AG10803 (cell line): ENCODE measurements around the gene PDIA6.

ENCODE experiments used
- DNase-seq: peaks from one replicate; pipeline ENCODE4 v3.0.0; 2010; ENCODE audit warnings: low read depth
- H3K4me3 ChIP-seq: 2 replicates; pipeline ENCODE4 v1.5.1; 2011; ENCODE audit warnings: mild to moderate bottlenecking, low read length, control low read depth
- CTCF ChIP-seq: conservative IDR thresholded peaks from 2 replicates; pipeline ENCODE4 v1.5.1; 2011; ENCODE audit warnings: mild to moderate bottlenecking, low read length, control low read depth, inconsistent platforms

Gene PDIA6

DNA sequence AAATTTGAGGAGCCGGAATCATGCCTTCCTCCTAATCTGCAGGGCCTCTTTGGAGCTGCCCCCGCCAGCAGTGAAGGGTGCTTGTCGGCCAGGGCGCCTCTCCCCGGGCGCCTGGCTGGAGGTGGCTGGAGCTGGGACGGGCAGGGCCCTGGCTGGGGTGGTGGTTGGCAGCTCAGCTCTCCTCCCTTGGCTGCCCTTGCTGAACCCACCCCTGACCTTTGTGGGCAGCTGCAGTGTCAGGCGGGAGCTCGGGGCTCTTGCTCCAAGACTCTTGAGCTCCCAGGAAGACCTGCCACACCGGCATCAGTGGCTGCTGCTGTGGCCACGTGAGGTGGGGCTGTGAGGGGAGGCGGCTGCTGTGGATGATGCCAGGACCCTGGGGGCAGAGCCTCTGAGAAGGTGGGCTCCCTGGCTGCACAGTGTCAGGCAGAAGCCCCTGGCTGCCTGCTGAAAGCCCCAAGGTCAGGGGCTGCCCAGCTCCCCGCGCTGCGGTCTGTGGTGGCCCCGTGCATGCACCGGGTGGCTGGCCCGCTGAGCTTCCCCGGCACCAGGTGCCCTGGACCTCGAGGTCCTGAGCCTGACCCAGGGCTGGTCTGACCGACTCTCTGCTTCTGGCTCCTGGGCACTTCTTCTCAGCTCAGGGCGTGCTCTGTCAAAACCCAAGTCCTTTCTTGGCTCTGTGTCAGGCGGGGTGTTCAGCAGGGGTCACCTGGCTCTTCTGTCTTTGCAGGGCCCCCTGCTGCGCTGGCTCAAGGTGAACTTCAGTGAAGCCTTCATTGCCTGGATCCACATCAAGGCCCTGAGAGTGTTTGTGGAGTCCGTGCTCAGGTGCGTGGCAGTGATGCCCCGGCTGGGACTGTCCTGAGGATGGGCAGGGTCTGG, 34.5 kb downstream of the PDIA6 start:
- no peak overlapping the region for H3K4me3 ChIP-seq
- no peak for DNase-seq
- TF ChIP-seq CTCF: no peak

DNA sequence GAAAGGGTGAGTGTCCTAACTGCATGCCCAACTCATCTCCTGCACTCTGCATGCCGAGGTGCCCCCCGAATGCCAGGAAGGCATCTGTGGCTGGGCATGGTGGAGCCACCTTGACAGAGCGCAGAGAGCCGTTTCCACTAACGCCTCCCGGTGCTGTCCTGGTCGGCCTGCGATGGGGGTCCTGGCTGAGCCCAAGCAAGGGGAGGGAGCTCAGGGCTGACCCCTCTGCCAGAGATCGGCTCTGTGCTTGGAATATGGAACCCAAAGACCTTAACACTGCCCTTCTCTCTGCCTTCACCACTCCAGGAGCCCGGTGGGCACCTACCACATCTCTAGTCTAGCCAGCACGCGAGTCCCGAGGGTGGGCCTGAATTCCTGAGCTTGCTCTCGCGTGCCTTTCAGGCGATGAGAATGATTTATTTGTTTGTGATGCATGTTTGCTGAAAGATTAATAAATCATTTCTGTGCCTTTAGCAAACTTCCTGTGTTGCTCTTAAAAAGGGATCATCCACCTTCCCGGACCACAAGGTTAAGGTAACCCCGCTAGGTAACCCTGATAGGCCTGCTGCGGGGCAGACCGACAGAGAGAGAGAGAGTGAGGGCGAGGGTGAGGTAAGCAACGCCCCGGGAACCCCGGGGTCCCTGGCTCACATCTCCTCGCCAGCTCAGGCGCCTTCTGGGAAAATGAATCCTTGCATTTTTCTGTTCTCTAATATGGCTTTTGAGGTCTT, 35.3 kb downstream of the PDIA6 start:
- no peak for TF ChIP-seq CTCF
- H3K4me3 ChIP-seq: no peak overlapping the region
- DNase-seq: no peak

DNA sequence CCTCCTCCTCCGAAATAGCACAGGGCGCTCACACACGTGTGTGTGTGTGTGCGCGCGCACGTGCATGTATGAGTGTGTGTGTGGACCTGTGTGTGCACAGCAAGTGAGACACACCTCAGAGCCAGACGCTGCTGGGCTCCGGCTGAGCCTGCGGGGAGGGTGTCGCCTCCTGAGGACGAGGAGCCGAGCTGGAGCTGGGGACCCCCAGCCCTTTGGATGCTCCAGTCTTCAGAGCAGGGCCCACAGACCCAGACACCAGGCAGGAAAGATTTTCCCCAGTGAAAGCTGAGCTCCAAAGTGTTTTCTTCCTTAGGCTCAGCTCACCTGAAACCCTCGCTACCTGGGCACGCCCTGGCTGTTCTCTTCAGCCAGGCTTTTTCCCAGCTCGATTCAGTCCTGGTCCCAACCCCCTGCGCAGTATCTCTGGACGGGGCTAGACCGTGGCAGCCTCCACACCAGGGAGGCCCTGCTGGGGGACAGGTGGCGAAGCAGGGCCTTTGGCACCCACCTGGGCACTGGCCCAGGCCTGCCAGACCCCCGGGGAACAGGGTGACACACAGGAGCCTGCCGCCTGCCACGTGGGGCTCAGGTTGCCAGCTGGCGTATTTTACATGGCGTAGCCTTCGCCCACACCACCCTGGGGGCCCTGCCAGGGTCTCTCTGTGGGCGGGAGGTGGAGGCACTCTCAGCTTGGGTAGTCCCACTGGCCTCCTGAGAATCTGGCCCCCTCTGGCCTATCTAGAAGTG, 36.2 kb downstream of the PDIA6 start:
- no peak overlapping the region for H3K4me3 ChIP-seq
- no peak for TF ChIP-seq CTCF
- DNase-seq: no peak

DNA sequence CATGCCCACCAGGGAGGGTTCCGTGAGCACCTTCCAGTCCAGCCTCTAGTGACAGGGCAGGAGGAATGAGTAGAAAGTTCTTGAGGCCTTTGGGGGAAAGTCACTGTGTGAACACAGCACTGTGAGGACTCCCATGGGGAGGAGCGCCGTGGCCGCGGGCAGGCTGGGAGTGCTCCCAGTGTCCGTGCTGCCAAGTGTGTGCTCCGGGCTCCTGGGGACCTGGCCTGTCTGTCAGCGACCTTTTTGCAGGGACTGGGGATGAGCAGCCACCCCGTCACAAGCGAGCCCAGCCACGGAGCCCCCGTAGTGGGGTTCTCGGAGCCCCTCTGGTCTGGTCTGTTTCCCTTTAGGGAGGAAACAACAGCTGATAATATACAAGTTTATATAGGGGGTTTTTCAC, 36.8 kb downstream of the PDIA6 start:
- no peak overlapping the region for H3K4me3 ChIP-seq
- no peak for TF ChIP-seq CTCF
- DNase-seq: no peak

- H3K4me3 ChIP-seq: no peak overlapping the region
- DNase-seq: no peak
- no peak for TF ChIP-seq CTCF
Observed at GRCh38 chr2:10775021-10775780, 37.4 kb downstream of the PDIA6 start.

DNA sequence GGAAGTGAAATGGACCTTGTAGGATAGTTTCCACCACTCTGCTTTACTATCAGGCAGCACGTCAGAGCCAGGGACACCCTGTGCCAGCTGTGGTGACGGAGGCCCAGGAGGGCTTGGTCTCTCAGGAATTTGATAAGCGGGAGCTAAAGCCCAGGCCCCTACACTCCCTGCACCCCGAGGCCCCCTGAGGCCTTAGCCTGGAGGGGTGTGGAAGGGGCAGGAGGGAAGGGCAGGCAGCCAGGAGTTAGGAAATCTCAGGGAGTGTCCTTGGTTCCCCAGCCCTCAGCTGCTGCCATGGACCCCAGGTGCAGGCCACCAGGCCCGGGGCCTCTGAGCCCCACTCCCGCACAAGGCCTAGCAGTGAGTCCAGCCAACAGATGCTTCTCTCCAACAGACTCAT, 38.2 kb downstream of the PDIA6 start:
- DNase-seq: no peak
- H3K4me3 ChIP-seq: no peak overlapping the region
- TF ChIP-seq CTCF: no peak
